AG04449 (cell line): ENCODE measurements around the gene RBFOX2.

Experiments
- CTCF ChIA-PET: fragments of 350-600 bp; formaldehyde crosslinking; extraction: SDS; loops from one replicate; lab custom pipeline; 2021; ENCODE audit warnings: antibody characterized with exemption; lab: Yijun Ruan, JAX
- POLR2A ChIA-PET: fragments of 400-600, 350-600 bp; formaldehyde crosslinking; extraction: SDS; loops from one replicate; lab custom pipeline; 2020; ENCODE audit warnings: antibody characterized with exemption, inconsistent platforms; lab: Yijun Ruan, JAX
- DNase-seq: peaks from one replicate; pipeline ENCODE4 v3.0.0-alpha.2; 2010; ENCODE audit warnings: low read depth, low spot score
- H3K4me3 ChIP-seq: 2 replicates; pipeline ENCODE4 v1.5.1; 2011; ENCODE audit warnings: low read depth, mild to moderate bottlenecking, control low read depth, low read length
- TF ChIP-seq, protein P1 (sequence below): IDR thresholded peaks from one replicate; pipeline ENCODE4 v1.5.1; 2011; ENCODE audit warnings: mild to moderate bottlenecking, moderate library complexity, low read length, control low read depth, inconsistent platforms; ENCODE audit not compliant: insufficient read depth; ENCODE audit errors: missing control alignments

RBFOX2 gene

DNA sequence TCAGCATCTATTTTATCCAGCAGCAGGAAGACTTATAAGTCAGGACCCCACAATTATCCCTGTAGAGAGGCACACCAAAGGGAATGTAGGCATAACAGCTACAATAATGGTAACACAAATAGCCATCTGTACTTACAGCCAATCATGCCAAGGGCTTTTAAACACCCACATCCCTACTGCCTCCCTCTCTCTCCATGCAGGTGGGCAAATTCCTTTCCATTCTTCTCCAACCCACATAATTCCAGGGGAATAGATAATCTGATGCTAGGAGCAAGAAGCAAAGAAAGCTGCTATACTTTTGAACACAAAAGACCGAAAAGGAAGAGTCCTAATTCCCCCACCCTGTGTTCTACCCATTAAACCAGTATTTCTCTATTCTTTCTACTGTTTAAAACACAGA is 46.7 kb downstream of the RBFOX2 start:
- no peak for DNase-seq
- TF ChIP-seq, protein P1, sequence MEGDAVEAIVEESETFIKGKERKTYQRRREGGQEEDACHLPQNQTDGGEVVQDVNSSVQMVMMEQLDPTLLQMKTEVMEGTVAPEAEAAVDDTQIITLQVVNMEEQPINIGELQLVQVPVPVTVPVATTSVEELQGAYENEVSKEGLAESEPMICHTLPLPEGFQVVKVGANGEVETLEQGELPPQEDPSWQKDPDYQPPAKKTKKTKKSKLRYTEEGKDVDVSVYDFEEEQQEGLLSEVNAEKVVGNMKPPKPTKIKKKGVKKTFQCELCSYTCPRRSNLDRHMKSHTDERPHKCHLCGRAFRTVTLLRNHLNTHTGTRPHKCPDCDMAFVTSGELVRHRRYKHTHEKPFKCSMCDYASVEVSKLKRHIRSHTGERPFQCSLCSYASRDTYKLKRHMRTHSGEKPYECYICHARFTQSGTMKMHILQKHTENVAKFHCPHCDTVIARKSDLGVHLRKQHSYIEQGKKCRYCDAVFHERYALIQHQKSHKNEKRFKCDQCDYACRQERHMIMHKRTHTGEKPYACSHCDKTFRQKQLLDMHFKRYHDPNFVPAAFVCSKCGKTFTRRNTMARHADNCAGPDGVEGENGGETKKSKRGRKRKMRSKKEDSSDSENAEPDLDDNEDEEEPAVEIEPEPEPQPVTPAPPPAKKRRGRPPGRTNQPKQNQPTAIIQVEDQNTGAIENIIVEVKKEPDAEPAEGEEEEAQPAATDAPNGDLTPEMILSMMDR, result no peak
- ChIA-PET CTCF (interaction anchor here (1.3 to 3.8 kb wide), 4 partner anchors 10 to 83 kb away, joined by 3 to 21 read pairs (median 8); no protein-coding TSS in a partner anchor), POLR2A (no interaction called here)
- H3K4me3 ChIP-seq, result no peak overlapping the region

DNA sequence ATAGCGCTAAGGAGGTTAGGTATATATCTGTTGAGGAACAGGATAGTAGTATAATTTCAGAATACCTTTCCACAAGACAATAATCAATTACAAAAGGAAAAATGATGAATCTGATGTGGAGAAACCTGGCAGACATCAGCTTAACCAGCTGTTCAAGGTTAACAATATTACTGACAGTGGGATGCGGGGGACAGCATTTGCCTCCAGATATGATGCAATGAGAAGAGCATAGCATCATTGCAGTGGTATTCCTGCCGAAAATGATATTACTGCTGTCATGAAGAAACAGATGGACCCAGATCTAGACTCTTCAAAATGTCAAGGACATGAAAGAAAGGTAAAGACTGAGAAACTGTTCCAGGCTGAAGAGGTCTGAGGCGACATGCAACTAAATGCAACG is 49.7 kb downstream of the RBFOX2 start:
- CTCF ChIA-PET, result interaction anchor here (0.7 to 1.8 kb wide), 6 partner anchors 10 to 87 kb away, joined by 3 to 7 read pairs (median 3); no protein-coding TSS in a partner anchor
- no peak overlapping the region for H3K4me3 ChIP-seq
- POLR2A ChIA-PET, result interaction anchor here (1.4 kb wide), 1 partner anchor 17 kb away, joined by 4 read pairs; no protein-coding TSS in a partner anchor

DNA sequence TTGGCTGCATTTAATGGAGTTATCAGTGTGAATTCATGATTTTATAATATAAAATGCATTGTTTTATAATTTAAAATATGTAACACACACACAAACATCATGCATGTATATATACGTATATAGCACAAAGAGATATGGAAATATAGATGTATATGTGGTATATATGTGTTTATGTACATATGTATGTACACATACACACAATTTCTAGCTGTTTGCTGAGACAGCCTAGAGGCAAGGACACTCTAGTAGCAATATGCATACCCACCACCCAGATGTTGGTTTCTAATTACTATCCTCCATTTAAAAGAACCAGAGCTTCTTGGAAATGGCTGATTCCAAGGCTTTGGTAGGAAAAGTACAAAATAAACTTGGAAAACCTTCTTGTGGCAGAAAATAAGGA is 50.4 kb downstream of the RBFOX2 start:
- no peak for DNase-seq
- ChIA-PET POLR2A (interaction anchor here (1.4 to 1.6 kb wide), 2 partner anchors 18 to 51 kb away, joined by 4 to 5 read pairs; partner anchors contain the start of gene RBFOX2), CTCF (interaction anchor here (1.1 to 1.8 kb wide), 4 partner anchors 11 to 88 kb away, joined by 3 to 7 read pairs (median 4); no protein-coding TSS in a partner anchor)
- H3K4me3 ChIP-seq, result no peak overlapping the region
- TF ChIP-seq, protein P1, result no peak

More for the DNA sequence above, 49.7 kb downstream of the RBFOX2 start:
- no peak for DNase-seq
- TF ChIP-seq, protein P1, result no peak

DNA sequence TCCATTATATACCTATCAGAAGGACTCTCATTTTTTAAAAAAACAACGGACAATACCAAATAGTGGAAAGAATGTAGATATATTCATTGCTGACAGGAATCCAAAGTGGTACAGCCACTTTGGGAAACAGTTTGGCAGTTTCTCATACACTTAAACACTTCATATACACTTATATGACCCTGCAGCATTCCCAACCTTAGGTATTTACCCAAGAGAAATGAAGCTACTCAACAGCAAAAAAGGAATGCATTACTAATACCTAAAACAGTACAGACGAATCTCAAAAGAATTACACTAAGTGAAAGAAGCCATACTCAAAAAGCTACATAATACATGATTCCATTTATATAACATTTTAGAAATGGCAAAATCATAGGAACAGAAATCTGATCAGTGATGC is 51.5 kb downstream of the RBFOX2 start:
- DNase-seq, result peak; percentile 86
- no peak overlapping the region for H3K4me3 ChIP-seq
- ChIA-PET POLR2A (interaction anchor here (0.7 to 1.6 kb wide), 4 partner anchors 11 to 52 kb away, joined by 3 to 5 read pairs (median 4); partner anchors contain the start of gene RBFOX2), CTCF (interaction anchor here (1.4 to 2.8 kb wide), 2 partner anchors 11 to 89 kb away, joined by 4 to 10 read pairs; no protein-coding TSS in a partner anchor)
- TF ChIP-seq, protein P1, result no peak

DNA sequence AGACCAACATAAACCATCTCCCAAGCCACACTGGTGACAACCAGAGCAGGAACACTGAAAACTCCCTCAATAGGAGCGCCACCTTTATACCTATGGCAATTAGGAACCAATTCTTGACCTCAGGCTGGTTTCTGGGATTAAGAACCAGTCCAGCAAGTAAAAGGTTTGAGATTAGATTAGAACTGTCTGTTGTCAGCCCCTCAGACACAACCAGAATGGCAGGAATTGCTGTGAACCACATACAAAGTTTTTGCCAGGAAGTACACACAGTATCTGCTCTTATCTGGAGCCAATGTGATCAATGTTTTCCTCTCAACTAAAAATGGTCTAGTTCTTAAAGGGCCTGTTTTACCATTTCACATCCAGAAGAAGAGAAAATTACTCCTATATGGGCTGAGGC is 55.2 kb downstream of the RBFOX2 start:
- TF ChIP-seq, protein P1, result no peak
- ChIA-PET POLR2A (no interaction called here), CTCF (interaction anchor here (1.4 kb wide), 1 partner anchor 92 kb away, joined by 7 read pairs; no protein-coding TSS in a partner anchor)

DNA sequence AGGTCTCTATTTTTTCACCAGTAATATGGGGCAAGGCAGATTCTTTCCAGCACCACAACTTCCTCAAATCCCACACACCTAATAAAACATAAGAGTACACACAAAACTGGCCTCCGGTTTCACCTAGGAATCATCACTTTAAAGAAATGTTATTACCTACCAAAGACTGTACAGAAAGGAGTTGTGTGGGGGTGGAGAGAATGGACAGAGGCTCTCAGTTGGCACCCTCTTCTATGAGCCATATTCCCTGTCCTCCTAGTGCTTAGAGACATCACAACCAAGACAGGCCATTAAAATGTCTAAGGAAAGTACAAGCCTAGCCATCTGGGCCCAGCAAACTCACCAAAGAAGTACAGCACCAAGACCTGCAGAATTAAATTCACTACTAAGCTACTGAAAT is 56.1 kb downstream of the RBFOX2 start:
- TF ChIP-seq, protein P1, result no peak
- DNase-seq, result no peak
- CTCF ChIA-PET, result interaction anchor here (1.6 to 3.1 kb wide), 2 partner anchors 10 to 93 kb away, joined by 3 to 21 read pairs; no protein-coding TSS in a partner anchor
- no peak overlapping the region for H3K4me3 ChIP-seq
- POLR2A ChIA-PET, result interaction anchor here (1.1 to 2.0 kb wide), 2 partner anchors 50 to 56 kb away, joined by 5 to 11 read pairs; partner anchors contain the start of gene RBFOX2

More for the DNA sequence above, 55.2 kb downstream of the RBFOX2 start:
- H3K4me3 ChIP-seq, result no peak overlapping the region
- no peak for DNase-seq
